Measurements from ENCODE around the gene ANKRD45.
"Not testable (repeated sequence)": the region's sequence is repeated elsewhere in the genome, so short reads cannot be mapped to it uniquely, and the experiment has no call there.

DNA sequence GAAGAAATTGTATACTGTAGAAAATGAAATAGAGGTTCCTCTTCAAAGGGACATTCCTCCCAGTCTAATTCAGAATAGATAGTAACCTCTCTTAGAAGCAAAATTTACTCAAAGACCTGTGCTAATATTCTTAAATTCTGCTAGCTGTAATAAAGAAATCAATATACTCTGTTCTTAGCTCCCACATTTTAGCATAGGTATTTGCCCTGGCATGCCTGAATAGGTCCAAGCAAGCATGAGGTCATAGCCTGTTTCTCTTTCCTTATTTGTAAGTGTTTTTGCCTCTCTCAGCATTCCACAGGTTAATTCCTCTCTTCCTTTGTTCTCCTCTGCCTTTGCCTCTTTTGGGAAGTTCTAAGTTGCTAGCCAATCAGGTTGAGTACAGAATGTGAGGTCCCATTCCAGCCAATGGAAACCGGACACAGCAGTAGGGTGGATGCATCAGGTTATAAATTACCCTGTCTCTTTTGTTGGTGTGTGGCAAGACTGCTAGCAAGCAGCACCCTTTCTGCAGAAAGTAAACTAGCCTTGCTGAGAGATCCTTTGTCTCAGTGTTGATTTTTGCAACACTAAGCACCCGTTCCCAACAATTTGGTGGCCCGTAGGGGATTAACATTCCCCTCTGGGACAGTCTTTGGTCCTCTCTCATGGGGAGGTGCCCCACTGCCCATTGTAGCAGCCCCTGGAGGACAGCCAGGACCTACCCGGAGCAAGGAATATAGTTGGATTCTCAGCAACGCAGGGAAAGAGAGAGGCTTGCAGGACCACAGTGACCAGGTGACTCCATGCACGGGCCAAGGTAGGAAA lies 32.2 kb downstream of the ANKRD45 start:
- TF ChIP-seq, protein P1, sequence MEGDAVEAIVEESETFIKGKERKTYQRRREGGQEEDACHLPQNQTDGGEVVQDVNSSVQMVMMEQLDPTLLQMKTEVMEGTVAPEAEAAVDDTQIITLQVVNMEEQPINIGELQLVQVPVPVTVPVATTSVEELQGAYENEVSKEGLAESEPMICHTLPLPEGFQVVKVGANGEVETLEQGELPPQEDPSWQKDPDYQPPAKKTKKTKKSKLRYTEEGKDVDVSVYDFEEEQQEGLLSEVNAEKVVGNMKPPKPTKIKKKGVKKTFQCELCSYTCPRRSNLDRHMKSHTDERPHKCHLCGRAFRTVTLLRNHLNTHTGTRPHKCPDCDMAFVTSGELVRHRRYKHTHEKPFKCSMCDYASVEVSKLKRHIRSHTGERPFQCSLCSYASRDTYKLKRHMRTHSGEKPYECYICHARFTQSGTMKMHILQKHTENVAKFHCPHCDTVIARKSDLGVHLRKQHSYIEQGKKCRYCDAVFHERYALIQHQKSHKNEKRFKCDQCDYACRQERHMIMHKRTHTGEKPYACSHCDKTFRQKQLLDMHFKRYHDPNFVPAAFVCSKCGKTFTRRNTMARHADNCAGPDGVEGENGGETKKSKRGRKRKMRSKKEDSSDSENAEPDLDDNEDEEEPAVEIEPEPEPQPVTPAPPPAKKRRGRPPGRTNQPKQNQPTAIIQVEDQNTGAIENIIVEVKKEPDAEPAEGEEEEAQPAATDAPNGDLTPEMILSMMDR (IDR thresholded peaks at IDR 0.05) = not testable (repeated sequence)
- TF ChIP-seq, protein P2, sequence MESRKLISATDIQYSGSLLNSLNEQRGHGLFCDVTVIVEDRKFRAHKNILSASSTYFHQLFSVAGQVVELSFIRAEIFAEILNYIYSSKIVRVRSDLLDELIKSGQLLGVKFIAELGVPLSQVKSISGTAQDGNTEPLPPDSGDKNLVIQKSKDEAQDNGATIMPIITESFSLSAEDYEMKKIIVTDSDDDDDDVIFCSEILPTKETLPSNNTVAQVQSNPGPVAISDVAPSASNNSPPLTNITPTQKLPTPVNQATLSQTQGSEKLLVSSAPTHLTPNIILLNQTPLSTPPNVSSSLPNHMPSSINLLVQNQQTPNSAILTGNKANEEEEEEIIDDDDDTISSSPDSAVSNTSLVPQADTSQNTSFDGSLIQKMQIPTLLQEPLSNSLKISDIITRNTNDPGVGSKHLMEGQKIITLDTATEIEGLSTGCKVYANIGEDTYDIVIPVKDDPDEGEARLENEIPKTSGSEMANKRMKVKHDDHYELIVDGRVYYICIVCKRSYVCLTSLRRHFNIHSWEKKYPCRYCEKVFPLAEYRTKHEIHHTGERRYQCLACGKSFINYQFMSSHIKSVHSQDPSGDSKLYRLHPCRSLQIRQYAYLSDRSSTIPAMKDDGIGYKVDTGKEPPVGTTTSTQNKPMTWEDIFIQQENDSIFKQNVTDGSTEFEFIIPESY (IDR thresholded peaks at IDR 0.05; ENCODE audit: borderline replicate concordance, low read depth) = not testable (repeated sequence)
- TF ChIP-seq GABPA (IDR thresholded peaks at IDR 0.05; ENCODE audit: low read depth); POLR2AphosphoS5 (IDR thresholded peaks at IDR 0.05; ENCODE audit: low read depth, low read length); YY1 (IDR thresholded peaks at IDR 0.05; ENCODE audit: low read depth); RAD21 (IDR thresholded peaks at IDR 0.05; ENCODE audit: low read length); EP300 (IDR thresholded peaks at IDR 0.05; ENCODE audit: borderline replicate concordance in 1 of 2, low read depth in 1 of 2, low read length in 1 of 2); TCF12 (IDR thresholded peaks at IDR 0.05): not testable (repeated sequence)
- TF ChIP-seq, protein P3, sequence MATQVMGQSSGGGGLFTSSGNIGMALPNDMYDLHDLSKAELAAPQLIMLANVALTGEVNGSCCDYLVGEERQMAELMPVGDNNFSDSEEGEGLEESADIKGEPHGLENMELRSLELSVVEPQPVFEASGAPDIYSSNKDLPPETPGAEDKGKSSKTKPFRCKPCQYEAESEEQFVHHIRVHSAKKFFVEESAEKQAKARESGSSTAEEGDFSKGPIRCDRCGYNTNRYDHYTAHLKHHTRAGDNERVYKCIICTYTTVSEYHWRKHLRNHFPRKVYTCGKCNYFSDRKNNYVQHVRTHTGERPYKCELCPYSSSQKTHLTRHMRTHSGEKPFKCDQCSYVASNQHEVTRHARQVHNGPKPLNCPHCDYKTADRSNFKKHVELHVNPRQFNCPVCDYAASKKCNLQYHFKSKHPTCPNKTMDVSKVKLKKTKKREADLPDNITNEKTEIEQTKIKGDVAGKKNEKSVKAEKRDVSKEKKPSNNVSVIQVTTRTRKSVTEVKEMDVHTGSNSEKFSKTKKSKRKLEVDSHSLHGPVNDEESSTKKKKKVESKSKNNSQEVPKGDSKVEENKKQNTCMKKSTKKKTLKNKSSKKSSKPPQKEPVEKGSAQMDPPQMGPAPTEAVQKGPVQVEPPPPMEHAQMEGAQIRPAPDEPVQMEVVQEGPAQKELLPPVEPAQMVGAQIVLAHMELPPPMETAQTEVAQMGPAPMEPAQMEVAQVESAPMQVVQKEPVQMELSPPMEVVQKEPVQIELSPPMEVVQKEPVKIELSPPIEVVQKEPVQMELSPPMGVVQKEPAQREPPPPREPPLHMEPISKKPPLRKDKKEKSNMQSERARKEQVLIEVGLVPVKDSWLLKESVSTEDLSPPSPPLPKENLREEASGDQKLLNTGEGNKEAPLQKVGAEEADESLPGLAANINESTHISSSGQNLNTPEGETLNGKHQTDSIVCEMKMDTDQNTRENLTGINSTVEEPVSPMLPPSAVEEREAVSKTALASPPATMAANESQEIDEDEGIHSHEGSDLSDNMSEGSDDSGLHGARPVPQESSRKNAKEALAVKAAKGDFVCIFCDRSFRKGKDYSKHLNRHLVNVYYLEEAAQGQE (IDR thresholded peaks at IDR 0.05; ENCODE audit: low read depth, low read length) = not testable (repeated sequence)
- TF ChIP-seq, protein P4, sequence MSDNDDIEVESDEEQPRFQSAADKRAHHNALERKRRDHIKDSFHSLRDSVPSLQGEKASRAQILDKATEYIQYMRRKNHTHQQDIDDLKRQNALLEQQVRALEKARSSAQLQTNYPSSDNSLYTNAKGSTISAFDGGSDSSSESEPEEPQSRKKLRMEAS (IDR thresholded peaks at IDR 0.05; ENCODE audit: low read depth) = not testable (repeated sequence)
- TF ChIP-seq, protein P5, sequence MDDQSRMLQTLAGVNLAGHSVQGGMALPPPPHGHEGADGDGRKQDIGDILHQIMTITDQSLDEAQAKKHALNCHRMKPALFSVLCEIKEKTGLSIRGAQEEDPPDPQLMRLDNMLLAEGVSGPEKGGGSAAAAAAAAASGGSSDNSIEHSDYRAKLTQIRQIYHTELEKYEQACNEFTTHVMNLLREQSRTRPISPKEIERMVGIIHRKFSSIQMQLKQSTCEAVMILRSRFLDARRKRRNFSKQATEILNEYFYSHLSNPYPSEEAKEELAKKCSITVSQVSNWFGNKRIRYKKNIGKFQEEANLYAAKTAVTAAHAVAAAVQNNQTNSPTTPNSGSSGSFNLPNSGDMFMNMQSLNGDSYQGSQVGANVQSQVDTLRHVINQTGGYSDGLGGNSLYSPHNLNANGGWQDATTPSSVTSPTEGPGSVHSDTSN (IDR thresholded peaks at IDR 0.05) = not testable (repeated sequence)

Measured in SK-N-SH (cell line).